IMR-90 (cell line): Measurements from ENCODE around the gene SLC35F6.

Experiments used
- BHLHE40 ChIP-seq: fragments of 150-350 bp; IDR thresholded peaks from 2 replicates; pipeline ENCODE4 v1.6.1; 2016; ENCODE audit warnings: mild to moderate bottlenecking, low read depth, low read length
- CEBPB ChIP-seq: IDR thresholded peaks from 2 replicates; pipeline ENCODE4 v1.6.1; 2012; ENCODE audit warnings: low read depth, low read length, improper control_type of control experiment
- CHD1 ChIP-seq: IDR thresholded peaks from 2 replicates; pipeline ENCODE4 v1.6.1; 2012; ENCODE audit warnings: low read depth, low read length, improper control_type of control experiment
- MAZ ChIP-seq: IDR thresholded peaks from 2 replicates; pipeline ENCODE4 v1.6.1; 2012; ENCODE audit warnings: low read depth, mild to moderate bottlenecking, low read length, improper control_type of control experiment, moderate library complexity, borderline replicate concordance
- MXI1 ChIP-seq: IDR thresholded peaks from 2 replicates; pipeline ENCODE4 v1.6.1; 2012; ENCODE audit warnings: low read depth, mild to moderate bottlenecking, low read length, moderate library complexity, borderline replicate concordance
- POLR2A ChIP-seq: IDR thresholded peaks from 2 replicates; pipeline ENCODE4 v1.6.1; 2012; ENCODE audit warnings: mild to moderate bottlenecking, low read depth, low read length
- RAD21 ChIP-seq: IDR thresholded peaks from 2 replicates; pipeline ENCODE4 v1.6.1; 2012; ENCODE audit warnings: low read length, improper control_type of control experiment
- RCOR1 ChIP-seq: IDR thresholded peaks from 2 replicates; pipeline ENCODE4 v1.6.1; 2012; ENCODE audit warnings: mild to moderate bottlenecking, low read length, improper control_type of control experiment; ENCODE audit not compliant: insufficient replicate concordance
- RFX5 ChIP-seq: IDR thresholded peaks from 2 replicates; pipeline ENCODE4 v1.8.0; 2012; ENCODE audit warnings: low read depth, mild to moderate bottlenecking, low read length, moderate library complexity
- SMC3 ChIP-seq: fragments of 150-350 bp; IDR thresholded peaks from 2 replicates; pipeline ENCODE4 v1.6.1; 2016; ENCODE audit warnings: low read depth, mild to moderate bottlenecking, antibody characterized with exemption, low read length, moderate library complexity
- TF ChIP-seq, protein P1 (sequence below): conservative IDR thresholded peaks from 2 replicates; pipeline ENCODE4 v1.5.1; 2012; ENCODE audit warnings: mild to moderate bottlenecking, low read depth, low read length, improper control_type of control experiment
- TF ChIP-seq, protein P2 (sequence below): fragments of 150-350 bp; IDR thresholded peaks from 2 replicates; pipeline ENCODE4 v1.6.1; 2016; ENCODE audit warnings: low read depth, mild to moderate bottlenecking, low read length, moderate library complexity, borderline replicate concordance

DNA sequence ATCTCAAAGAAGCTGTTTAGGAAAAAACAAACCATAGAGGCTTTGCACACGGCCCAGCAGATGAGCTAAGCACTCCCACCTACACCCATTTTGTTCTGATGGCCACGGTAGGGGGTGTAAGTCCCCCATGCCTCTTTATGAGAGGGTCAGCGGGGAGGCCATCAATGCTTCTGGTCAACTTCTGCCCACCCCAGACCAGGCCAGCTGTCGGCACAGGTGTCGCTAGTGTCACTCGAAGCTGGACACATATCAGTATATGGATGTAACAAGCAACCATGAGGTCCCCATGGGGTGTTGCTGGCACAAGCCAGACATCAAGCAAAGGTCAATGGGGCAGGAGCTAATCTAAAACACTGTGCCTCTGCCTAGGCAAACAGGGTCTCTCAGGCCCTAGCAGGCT is 23.7 kb upstream of the SLC35F6 start:
- TF ChIP-seq, protein P1, sequence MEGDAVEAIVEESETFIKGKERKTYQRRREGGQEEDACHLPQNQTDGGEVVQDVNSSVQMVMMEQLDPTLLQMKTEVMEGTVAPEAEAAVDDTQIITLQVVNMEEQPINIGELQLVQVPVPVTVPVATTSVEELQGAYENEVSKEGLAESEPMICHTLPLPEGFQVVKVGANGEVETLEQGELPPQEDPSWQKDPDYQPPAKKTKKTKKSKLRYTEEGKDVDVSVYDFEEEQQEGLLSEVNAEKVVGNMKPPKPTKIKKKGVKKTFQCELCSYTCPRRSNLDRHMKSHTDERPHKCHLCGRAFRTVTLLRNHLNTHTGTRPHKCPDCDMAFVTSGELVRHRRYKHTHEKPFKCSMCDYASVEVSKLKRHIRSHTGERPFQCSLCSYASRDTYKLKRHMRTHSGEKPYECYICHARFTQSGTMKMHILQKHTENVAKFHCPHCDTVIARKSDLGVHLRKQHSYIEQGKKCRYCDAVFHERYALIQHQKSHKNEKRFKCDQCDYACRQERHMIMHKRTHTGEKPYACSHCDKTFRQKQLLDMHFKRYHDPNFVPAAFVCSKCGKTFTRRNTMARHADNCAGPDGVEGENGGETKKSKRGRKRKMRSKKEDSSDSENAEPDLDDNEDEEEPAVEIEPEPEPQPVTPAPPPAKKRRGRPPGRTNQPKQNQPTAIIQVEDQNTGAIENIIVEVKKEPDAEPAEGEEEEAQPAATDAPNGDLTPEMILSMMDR = no peak
- TF ChIP-seq POLR2A (no peak), CEBPB (no peak), RAD21 (no peak), SMC3 (no peak), RCOR1 (no peak), RFX5 (no peak), BHLHE40 (no peak), MAZ (no peak), MXI1 (no peak), CHD1 (no peak)
- TF ChIP-seq, protein P2, sequence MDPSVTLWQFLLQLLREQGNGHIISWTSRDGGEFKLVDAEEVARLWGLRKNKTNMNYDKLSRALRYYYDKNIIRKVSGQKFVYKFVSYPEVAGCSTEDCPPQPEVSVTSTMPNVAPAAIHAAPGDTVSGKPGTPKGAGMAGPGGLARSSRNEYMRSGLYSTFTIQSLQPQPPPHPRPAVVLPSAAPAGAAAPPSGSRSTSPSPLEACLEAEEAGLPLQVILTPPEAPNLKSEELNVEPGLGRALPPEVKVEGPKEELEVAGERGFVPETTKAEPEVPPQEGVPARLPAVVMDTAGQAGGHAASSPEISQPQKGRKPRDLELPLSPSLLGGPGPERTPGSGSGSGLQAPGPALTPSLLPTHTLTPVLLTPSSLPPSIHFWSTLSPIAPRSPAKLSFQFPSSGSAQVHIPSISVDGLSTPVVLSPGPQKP = no peak
